ENCODE results near the gene COL15A1. TPM values are rescaled to one million over a fixed set of nuclear protein-coding genes. Genes with fewer than 3 reads are reported as not detected.
A peak's percentile ranks its signal among the peaks of the same experiment; 100 is the strongest.

The COL15A1 gene
- total RNA-seq, 1 experiment from 2014 or later = 7.6 TPM

GRCh38 chr9:98978231-98978681 lies 34.5 kb downstream of the COL15A1 start:
- Histone ChIP-seq H3K27ac (no peak overlapping the region), H3K4me1 (peaks cover 41% of the 10 kb centered on the region), H3K9me3 (replicated peaks) (no peaks in the 10 kb centered on the region)

GRCh38 chr9:98980291-98980690 lies 36.6 kb downstream of the COL15A1 start:
- Histone ChIP-seq H3K27ac (no peak overlapping the region), H3K9me3 (replicated peaks) (no peaks in the 10 kb centered on the region), H3K27me3 (no peaks in the 10 kb centered on the region), H3K4me1 (peaks cover 45% of the 10 kb centered on the region), H3K36me3 (no peaks in the 10 kb centered on the region), H3K4me3 (no peak overlapping the region)
- peak; percentile 68 to 69 for DNase-seq

More at GRCh38 chr9:98978231-98978681, 34.5 kb downstream of the COL15A1 start:
- Histone ChIP-seq H3K36me3 (no peaks in the 10 kb centered on the region), H3K4me3 (no peak overlapping the region), H3K27me3 (no peaks in the 10 kb centered on the region)
- peak in 1 of 2 experiments; percentile 66 for DNase-seq

GRCh38 chr9:98983295-98984268 lies 39.9 kb downstream of the COL15A1 start:
- no peaks in the 10 kb centered on the region for H3K9me3 ChIP-seq (replicated peaks)
- peak overlapping the region; percentile 16 for H3K27ac ChIP-seq
- no peaks in the 10 kb centered on the region for H3K27me3 ChIP-seq
- H3K4me3 ChIP-seq = no peak overlapping the region
- H3K4me1 ChIP-seq = peaks cover 38% of the 10 kb centered on the region
- peak; percentile 87 to 93 for DNase-seq
- no peaks in the 10 kb centered on the region for H3K36me3 ChIP-seq

- H3K4me1 ChIP-seq = peaks cover 41% of the 10 kb centered on the region
- H3K4me3 ChIP-seq = no peak overlapping the region
- H3K36me3 ChIP-seq = no peaks in the 10 kb centered on the region
- no peak for DNase-seq
- no peak overlapping the region for H3K27ac ChIP-seq
- no peaks in the 10 kb centered on the region for H3K27me3 ChIP-seq
- H3K9me3 ChIP-seq (replicated peaks) = no peaks in the 10 kb centered on the region
Observed at GRCh38 chr9:98985596-98985995, 41.9 kb downstream of the COL15A1 start.

GRCh38 chr9:98986866-98987651 lies 43.4 kb downstream of the COL15A1 start:
- Histone ChIP-seq H3K4me3 (no peak overlapping the region), H3K36me3 (no peaks in the 10 kb centered on the region), H3K27ac (no peak overlapping the region), H3K27me3 (no peaks in the 10 kb centered on the region), H3K9me3 (replicated peaks) (no peaks in the 10 kb centered on the region), H3K4me1 (peaks cover 38% of the 10 kb centered on the region)
- DNase-seq = no peak

GRCh38 chr9:98989036-98990000 lies 45.6 kb downstream of the COL15A1 start:
- Histone ChIP-seq H3K4me3 (no peak overlapping the region), H3K27me3 (no peaks in the 10 kb centered on the region), H3K4me1 (peaks cover 21% of the 10 kb centered on the region), H3K9me3 (replicated peaks) (no peaks in the 10 kb centered on the region), H3K27ac (peak overlapping the region; percentile 50), H3K36me3 (no peaks in the 10 kb centered on the region)
- peak; percentile 86 to 89 for DNase-seq

- Histone ChIP-seq H3K27me3 (no peaks in the 10 kb centered on the region), H3K27ac (no peak overlapping the region; the same call in 1 of the 2 replicates), H3K9me3 (replicated peaks) (no peaks in the 10 kb centered on the region), H3K4me3 (no peak overlapping the region), H3K4me1 (peaks cover 19% of the 10 kb centered on the region), H3K36me3 (no peaks in the 10 kb centered on the region)
- no peak for DNase-seq
Observed at GRCh38 chr9:98990181-98990870, 46.6 kb downstream of the COL15A1 start.

GRCh38 chr9:98992107-98992884 lies 48.6 kb downstream of the COL15A1 start:
- Histone ChIP-seq H3K9me3 (replicated peaks) (no peaks in the 10 kb centered on the region), H3K27ac (no peak overlapping the region), H3K36me3 (no peaks in the 10 kb centered on the region), H3K4me3 (no peak overlapping the region), H3K4me1 (peaks cover 19% of the 10 kb centered on the region), H3K27me3 (no peaks in the 10 kb centered on the region)
- no peak for DNase-seq

GRCh38 chr9:98992885-98993569 lies 49.3 kb downstream of the COL15A1 start:
- no peaks in the 10 kb centered on the region for H3K9me3 ChIP-seq (replicated peaks)
- no peak overlapping the region for H3K27ac ChIP-seq
- H3K4me3 ChIP-seq = no peak overlapping the region
- DNase-seq = no peak
- peaks cover 26% of the 10 kb centered on the region for H3K4me1 ChIP-seq
- H3K36me3 ChIP-seq = no peaks in the 10 kb centered on the region
- H3K27me3 ChIP-seq = no peaks in the 10 kb centered on the region

- Histone ChIP-seq H3K4me3 (no peak overlapping the region), H3K36me3 (no peaks in the 10 kb centered on the region), H3K9me3 (replicated peaks) (no peaks in the 10 kb centered on the region), H3K4me1 (peaks cover 25% of the 10 kb centered on the region), H3K27me3 (no peaks in the 10 kb centered on the region), H3K27ac (no peak overlapping the region)
- no peak for DNase-seq
Observed at GRCh38 chr9:98993570-98993945, 49.9 kb downstream of the COL15A1 start.

GRCh38 chr9:98994172-98995058 lies 50.7 kb downstream of the COL15A1 start:
- H3K27ac ChIP-seq = no peak overlapping the region
- H3K4me1 ChIP-seq = peaks cover 19% of the 10 kb centered on the region
- no peaks in the 10 kb centered on the region for H3K9me3 ChIP-seq (replicated peaks)
- no peak for DNase-seq
- no peak overlapping the region for H3K4me3 ChIP-seq
- H3K36me3 ChIP-seq = no peaks in the 10 kb centered on the region
- H3K27me3 ChIP-seq = no peaks in the 10 kb centered on the region

All from SJCRH30 (cell line).